T-helper 9 cell (primary cell): ENCODE data around the gene EIF1.
A peak's percentile ranks its signal among the peaks of the same experiment; 100 is the strongest.
"Not testable (repeated sequence)": the region's sequence is repeated elsewhere in the genome, so short reads cannot be mapped to it uniquely, and the experiment has no call there.

Experiments used
- DNase-seq: peaks from one replicate; pipeline ENCODE4 v3.0.0-alpha.2; 2020
- total RNA-seq, 2 donors: gene quantifications; one replicate each; lab custom pipeline; 2026; lab: John Stamatoyannopoulos, UW

The EIF1 gene
- total RNA-seq, result 438 to 1,333 reads per million in 2 donors

DNA sequence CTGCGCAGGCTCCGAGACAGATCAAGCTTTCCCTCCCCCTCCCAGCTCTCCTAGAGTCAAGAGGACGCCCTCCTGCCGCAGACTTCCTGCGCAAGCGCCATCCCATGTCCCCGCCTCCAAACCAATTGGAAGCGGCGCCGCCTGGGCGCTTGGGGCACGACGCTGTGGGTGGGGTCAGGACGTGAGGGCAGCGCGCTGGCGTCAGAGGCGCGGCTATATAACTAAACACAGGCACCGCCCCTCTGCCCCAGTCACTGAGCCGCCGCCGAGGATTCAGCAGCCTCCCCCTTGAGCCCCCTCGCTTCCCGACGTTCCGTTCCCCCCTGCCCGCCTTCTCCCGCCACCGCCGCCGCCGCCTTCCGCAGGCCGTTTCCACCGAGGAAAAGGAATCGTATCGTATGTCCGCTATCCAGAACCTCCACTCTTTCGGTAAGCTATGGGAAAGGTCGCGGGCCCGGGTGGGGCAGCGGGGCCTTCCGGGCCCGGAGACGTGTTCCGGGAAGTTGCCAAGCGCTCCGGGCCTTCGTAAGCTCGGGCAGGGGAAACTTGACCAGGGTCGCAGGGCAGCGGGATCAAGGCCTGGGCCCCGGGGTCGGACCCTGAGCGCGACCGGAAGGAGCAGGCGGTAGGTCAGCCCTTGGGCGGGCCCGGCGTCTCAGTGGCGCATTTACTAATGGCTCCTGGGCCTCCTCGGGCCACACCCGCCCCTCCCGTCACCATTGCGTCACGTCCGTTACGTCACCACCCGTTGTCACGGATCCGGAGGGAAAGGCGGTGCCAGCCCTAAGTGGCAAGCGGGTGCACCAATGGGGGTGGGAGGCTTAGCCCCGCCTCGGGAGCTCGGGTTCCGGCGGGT, at the start of gene EIF1:
EIF1 (plus strand) TSS at position 245 of the 856 bp plus-strand sequence; CDS start at position 399, 154 bp downstream.
- DNase-seq, result peak; percentile 99

GRCh38 chr17:41638941-41639340, 49.7 kb upstream of the EIF1 start:
- no peak for DNase-seq

- DNase-seq, result no peak
Measured at GRCh38 chr17:41639492-41640473, 48.9 kb upstream of the EIF1 start.

DNA sequence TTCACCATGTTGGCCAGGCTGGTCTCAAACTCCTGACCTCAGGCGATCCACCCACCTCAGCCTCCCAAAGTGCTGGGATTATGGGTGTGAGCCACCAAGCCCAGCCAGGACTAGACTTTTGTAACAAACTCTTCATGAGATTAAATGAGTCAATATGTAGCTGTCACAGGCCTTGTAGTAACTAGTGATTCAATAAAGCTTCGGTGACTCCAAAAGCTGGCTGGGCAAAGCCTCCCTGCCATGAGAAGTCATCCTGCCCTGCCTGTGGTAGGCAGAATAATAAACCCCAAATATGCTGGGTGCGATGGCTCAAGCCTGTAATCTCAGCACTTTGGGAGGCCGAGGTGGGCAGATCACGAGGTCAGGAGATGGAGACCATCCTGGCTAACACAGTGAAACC, 48.1 kb upstream of the EIF1 start:
- DNase-seq, result not testable (repeated sequence)

GRCh38 chr17:41642252-41643156, 46.2 kb upstream of the EIF1 start:
- DNase-seq, result no peak

GRCh38 chr17:41647038-41647813, 41.5 kb upstream of the EIF1 start:
- no peak for DNase-seq

GRCh38 chr17:41647940-41648410, 40.7 kb upstream of the EIF1 start:
- peak; percentile 93 for DNase-seq

- peak; percentile 89 for DNase-seq
Measured at GRCh38 chr17:41648411-41649195, 40.1 kb upstream of the EIF1 start.

- DNase-seq, result no peak
Measured at GRCh38 chr17:41649923-41650519, 38.7 kb upstream of the EIF1 start.

- no peak for DNase-seq
Measured at GRCh38 chr17:41650794-41651624, 37.7 kb upstream of the EIF1 start.

- no peak for DNase-seq
Measured at GRCh38 chr17:41651625-41652460, 36.8 kb upstream of the EIF1 start.

DNA sequence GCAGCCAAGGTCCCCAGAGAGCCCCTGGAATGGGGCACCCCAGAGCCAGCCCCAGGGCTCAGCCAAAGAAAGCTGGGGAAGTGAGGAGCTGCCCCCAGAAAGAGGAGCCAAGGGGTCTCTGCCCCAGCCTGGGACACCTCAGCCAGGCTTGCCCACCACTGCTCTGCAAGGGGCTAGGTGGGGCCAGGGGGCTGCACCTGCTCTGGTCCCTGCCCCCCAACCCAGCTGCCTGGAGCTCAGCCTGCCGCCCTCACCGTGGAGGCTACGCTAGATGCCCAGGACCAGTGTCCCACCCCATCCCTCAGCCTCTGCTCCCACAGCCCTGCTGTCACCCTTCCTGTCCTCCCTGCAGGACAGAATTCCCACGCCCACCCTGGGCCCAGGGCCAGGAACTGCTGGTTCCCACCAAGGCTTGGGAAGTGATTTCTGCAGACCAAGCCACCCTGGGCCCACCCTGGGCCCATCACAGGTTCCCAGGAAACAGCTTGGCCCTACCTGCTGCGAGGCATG, 36.2 kb upstream of the EIF1 start:
- no peak for DNase-seq

DNA sequence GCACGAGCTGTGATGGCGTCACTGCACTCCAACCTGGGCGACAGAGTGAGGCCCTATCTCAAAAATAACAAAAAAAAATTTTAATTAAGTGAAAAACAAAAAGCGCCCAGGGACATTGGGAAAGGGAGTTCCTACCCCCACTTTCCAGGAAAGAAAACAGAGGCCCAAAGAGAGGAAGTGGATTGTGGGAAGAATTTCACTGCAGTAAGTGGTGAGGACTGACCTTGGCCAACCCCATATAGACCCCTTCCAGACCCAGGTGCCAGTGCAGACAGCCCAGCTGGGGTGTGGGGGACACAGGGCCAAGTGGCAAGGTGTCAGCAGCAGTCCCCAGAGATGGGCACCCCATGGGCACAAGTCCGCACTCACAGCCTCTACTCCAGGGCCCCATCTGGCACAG, 35.3 kb upstream of the EIF1 start:
- DNase-seq, result no peak

DNA sequence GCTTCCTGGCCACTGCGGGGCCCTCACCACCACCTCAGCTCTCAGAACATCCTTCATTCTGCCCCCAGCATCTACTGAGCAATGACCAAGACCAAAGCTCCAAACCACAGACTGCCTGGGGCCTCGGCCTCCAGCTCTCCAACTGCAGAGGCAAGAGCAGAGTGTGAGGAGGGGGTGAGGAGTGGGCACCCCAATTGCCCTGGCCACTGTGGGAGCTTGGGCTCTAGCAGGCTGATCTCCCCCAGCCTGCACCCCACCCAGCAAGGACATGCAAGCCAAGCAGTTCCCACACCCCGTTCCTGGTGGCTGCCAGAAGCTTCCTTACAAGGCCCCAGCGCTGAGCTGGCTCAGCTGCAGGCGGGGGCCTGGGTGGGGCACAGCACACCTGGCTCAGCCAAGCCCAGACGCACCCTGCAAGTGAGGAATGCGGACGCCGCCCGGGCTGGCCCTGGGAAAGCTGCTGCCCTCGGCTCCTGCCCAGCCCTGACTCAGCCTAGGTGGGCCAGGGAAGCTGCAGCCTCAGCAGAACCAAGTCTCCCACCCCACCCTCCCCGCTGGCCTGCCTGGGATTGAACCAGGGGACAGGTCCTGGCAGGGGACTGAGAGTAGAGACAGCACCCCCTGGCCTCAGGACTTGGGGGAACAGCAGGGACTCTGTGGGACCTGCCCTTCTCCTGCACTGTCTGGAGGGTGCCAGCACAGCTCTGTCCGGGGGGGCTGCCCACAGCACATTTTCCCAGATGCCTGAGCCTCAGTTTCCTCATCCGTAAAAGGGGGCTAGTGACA, 34.6 kb upstream of the EIF1 start:
- DNase-seq, result no peak

GRCh38 chr17:41654678-41655607, 33.7 kb upstream of the EIF1 start:
- no peak for DNase-seq

DNA sequence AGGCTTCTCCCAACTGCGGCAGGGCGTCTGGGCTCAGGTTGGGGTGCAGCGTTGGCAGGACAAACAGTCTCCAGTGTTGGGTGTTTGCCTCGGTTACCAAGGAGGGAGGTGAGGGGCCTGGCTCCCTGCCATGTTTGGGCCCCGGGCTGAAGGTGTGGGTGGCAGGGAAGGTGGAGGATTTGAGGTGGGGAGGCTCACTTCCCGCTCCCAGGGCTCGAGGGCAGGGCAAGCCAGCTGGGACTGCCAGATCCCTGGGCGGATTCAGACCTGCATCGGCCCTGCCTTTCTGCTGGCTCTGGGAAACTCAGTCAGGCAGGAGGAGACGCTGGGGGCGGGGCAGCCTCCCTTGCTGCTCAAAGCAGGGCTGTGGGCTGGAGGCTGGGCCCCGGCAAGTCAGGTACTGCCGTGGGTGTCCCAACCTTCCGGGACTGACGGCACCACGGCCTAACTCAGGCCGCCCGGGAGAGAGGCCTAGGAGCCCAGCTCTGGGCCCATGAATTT, 33.0 kb upstream of the EIF1 start:
- DNase-seq, result no peak
